DMS53 (cell line): Measurements from ENCODE around the gene DNPEP.

ENCODE experiments used
- DNase-seq: peaks from one replicate; lab custom pipeline; 2025; lab: John Stamatoyannopoulos, UW

DNPEP gene

GRCh38 chr2:219387306-219388120 lies at the start of gene DNPEP:
TSS of gene DNPEP (minus strand) at chr2:219387912. CDS start at chr2:219387794, 118 bp downstream.
- DNase-seq = peak; percentile 96

- no peak for DNase-seq
These were observed 49.4 kb upstream of the DNPEP start for GRCh38 chr2:219437141-219437540.

- no peak for DNase-seq
These were observed 48.8 kb upstream of the DNPEP start for GRCh38 chr2:219436491-219436890.

GRCh38 chr2:219435701-219436100 lies 48.0 kb upstream of the DNPEP start:
- DNase-seq = no peak

GRCh38 chr2:219434718-219435525 lies 47.2 kb upstream of the DNPEP start, which contains the start of gene SPEG:
TSS of gene SPEG (plus strand) at chr2:219434843. CDS start at chr2:219434978, 135 bp downstream.
- peak; percentile 57 for DNase-seq

- DNase-seq = no peak
These were observed 46.7 kb upstream of the DNPEP start for GRCh38 chr2:219434468-219434717.

GRCh38 chr2:219433666-219434467 lies 46.2 kb upstream of the DNPEP start:
- peak; percentile 66 for DNase-seq

- peak; percentile 69 for DNase-seq
These were observed 43.2 kb upstream of the DNPEP start for GRCh38 chr2:219430633-219431615.

GRCh38 chr2:219429958-219430606 lies 42.4 kb upstream of the DNPEP start:
- no peak for DNase-seq

- DNase-seq = no peak
These were observed 40.8 kb upstream of the DNPEP start for GRCh38 chr2:219428469-219428868.

- DNase-seq = no peak
These were observed 38.9 kb upstream of the DNPEP start for GRCh38 chr2:219426534-219427136.

- no peak for DNase-seq
These were observed 38.3 kb upstream of the DNPEP start for GRCh38 chr2:219426068-219426443.

- no peak for DNase-seq
These were observed 37.7 kb upstream of the DNPEP start for GRCh38 chr2:219425238-219426067.

- DNase-seq = no peak
These were observed 36.1 kb upstream of the DNPEP start for GRCh38 chr2:219423652-219424377.

- no peak for DNase-seq
These were observed 35.3 kb upstream of the DNPEP start for GRCh38 chr2:219422952-219423534.

- no peak for DNase-seq
These were observed 33.6 kb upstream of the DNPEP start for GRCh38 chr2:219421323-219421722.

- no peak for DNase-seq
These were observed 33.0 kb upstream of the DNPEP start for GRCh38 chr2:219420687-219421086.
